Mononuclear cell (primary cell): ENCODE results near the gene CH25H. TPM values are rescaled to one million over a fixed set of nuclear protein-coding genes. Genes with fewer than 3 reads are reported as not detected.
A peak's percentile ranks its signal among the peaks of the same experiment; 100 is the strongest.
"Not testable (repeated sequence)": the region's sequence is repeated elsewhere in the genome, so short reads cannot be mapped to it uniquely, and the experiment has no call there.

Source experiments
- H3K27me3 ChIP-seq: 2 replicates; pipeline ENCODE4 v1.6.0; 2011; ENCODE audit warnings: low read length, control low read depth; ENCODE audit not compliant: insufficient read depth
- H3K4me1 ChIP-seq: 2 replicates; pipeline ENCODE4 v1.5.1; 2011; ENCODE audit warnings: mild to moderate bottlenecking, low read length, control low read depth; ENCODE audit not compliant: insufficient read depth
- H3K4me3 ChIP-seq: 2 replicates; pipeline ENCODE4 v1.5.1; 2011; ENCODE audit warnings: mild to moderate bottlenecking, low read length, moderate library complexity
- H3K9me3 ChIP-seq: 2 replicates; pipeline ENCODE4 v1.5.1; 2011; ENCODE audit warnings: low read depth, mild to moderate bottlenecking, control low read depth, low read length
- total RNA-seq: library from RNA; depleted of rRNA; stranded (reverse); fragments of >200 nt; gene quantifications from one replicate; pipeline ENCODE4 v1.2.3, GENCODE V29; 2012

CH25H gene
- total RNA-seq = 0.63 TPM

DNA sequence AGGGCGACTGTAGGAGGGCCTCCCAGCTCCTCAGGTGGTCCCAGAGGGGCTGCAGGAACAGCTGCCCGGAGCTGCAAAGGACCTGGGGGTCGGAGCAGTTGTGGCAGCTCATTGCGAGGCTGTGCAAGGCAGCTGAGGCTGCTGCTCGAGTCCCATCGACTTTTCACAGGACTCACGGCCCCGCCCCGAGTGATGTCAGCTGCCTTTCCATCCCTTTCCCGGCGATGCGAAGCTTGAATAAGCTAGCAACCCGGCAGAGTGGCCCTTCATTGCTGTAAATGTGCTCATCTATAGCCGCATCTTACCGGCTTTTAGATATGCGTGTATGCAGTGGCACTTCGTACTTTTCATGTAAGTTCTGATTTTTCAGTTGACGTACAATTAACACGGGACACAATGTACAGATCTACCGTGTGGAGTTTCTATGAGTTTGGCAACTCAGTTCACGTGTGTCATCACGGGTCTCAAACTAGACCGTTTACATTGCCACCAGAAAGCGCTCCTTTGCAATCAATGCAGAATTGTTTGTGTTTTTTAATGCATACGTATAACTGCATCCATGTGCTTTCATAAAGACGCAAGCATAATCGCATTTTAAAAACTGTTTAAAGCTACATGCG, at the start of gene CH25H:
CH25H (minus strand) TSS at position 137 of the 620 bp plus-strand sequence; CDS start at position 112, 25 bp downstream.
- Histone ChIP-seq H3K9me3 (no peaks in the 10 kb centered on the region), H3K27me3 (peaks cover 84% of the 10 kb centered on the region), H3K4me3 (peak within 1 kb of the TSS; percentile 27), H3K4me1 (peaks cover 24% of the 10 kb centered on the region)

GRCh38 chr10:89256340-89256739, 49.2 kb upstream of the CH25H start:
- Histone ChIP-seq H3K9me3 (no peaks in the 10 kb centered on the region), H3K4me1 (peaks cover 47% of the 10 kb centered on the region), H3K27me3 (no peaks in the 10 kb centered on the region), H3K4me3 (no peak overlapping the region)

DNA sequence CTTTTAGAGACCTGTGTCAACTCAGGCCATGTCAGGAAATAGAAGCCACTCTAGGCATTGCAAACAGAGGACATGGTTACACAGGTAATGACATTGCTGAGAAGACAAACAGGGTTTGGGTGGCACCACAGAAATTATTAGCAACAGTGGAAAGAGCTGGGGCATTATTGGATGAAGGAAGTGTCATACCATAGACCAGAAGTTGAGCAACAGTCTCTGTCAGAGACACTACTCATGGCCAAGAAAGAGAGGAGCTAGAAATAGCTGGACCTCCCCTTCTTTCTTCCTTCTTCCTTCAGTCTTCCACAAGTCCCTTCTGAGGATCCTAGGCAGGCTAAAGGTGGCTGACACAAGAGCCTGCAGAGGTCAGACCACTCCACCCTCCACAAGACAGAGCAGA, 48.7 kb upstream of the CH25H start:
- H3K9me3 ChIP-seq = no peaks in the 10 kb centered on the region
- H3K4me3 ChIP-seq = no peak overlapping the region
- H3K4me1 ChIP-seq = peaks cover 52% of the 10 kb centered on the region
- no peaks in the 10 kb centered on the region for H3K27me3 ChIP-seq

GRCh38 chr10:89255091-89255579, 48.0 kb upstream of the CH25H start:
- H3K27me3 ChIP-seq, H3K9me3 ChIP-seq, H3K4me3 ChIP-seq: not testable (repeated sequence)
- peaks cover 53% of the 10 kb centered on the region for H3K4me1 ChIP-seq

GRCh38 chr10:89252225-89252585, 45.1 kb upstream of the CH25H start:
- Histone ChIP-seq H3K4me1 (peaks cover 64% of the 10 kb centered on the region), H3K9me3 (no peaks in the 10 kb centered on the region), H3K27me3 (no peaks in the 10 kb centered on the region), H3K4me3 (peak overlapping the region; percentile 82)

- Histone ChIP-seq H3K4me1 (peaks cover 59% of the 10 kb centered on the region), H3K9me3 (no peaks in the 10 kb centered on the region), H3K27me3 (no peaks in the 10 kb centered on the region), H3K4me3 (peak within 1 kb of the TSS; percentile 82)
These were observed 44.5 kb upstream of the CH25H start, which contains the start of gene LIPA for GRCh38 chr10:89251409-89252224. LIPA (minus strand) TSS chr10:89251775; CDS start chr10:89247648, 4,127 bp downstream.

DNA sequence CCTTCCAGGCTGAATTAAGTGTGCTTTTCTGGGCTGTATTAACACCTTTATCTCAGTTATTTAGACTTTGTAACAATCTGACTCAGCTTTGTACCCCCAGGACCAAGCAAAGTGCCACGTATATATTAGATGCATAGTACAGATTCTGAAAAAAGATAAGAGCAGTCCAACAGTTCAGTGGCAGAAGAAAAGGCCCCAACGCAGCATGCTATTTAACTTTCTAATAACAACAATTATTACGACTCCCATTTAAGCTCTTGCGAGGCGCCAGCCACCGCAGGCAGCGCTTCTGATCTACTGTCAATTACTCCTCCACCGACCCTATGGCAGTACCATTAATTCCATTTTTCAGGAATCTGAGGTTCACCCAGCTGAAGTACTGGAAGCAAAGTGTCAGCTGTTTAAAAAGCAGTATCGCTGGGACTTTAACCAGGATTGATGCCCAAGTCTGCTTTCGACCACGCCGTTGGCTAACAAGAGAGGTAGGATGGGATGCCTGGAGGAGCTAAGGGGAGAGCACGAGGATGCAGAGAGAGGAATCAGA, 43.8 kb upstream of the CH25H start:
- Histone ChIP-seq H3K4me1 (peaks cover 52% of the 10 kb centered on the region), H3K27me3 (no peaks in the 10 kb centered on the region), H3K9me3 (no peaks in the 10 kb centered on the region), H3K4me3 (peak overlapping the region; percentile 82)

DNA sequence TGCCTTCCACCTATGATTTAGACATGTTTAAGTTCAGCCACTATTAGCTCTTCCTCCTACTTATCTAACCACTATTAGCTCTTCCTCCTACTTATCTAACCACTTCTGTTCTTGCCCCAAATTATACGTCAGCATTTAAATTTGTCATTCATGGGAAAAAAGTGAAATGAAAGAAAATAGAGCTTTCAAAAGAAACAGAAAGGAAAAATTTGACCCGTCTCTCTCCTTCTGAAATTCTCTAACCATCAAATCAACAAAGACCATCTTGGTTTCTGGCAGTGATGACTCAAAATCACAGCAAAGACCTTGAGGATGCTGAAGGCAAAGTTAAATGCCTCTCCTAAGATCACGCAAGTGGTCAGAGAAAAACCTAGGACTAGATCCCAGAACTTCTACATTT, 41.9 kb upstream of the CH25H start:
- no peak overlapping the region for H3K4me3 ChIP-seq
- peaks cover 48% of the 10 kb centered on the region for H3K4me1 ChIP-seq
- no peaks in the 10 kb centered on the region for H3K9me3 ChIP-seq
- H3K27me3 ChIP-seq = no peaks in the 10 kb centered on the region

DNA sequence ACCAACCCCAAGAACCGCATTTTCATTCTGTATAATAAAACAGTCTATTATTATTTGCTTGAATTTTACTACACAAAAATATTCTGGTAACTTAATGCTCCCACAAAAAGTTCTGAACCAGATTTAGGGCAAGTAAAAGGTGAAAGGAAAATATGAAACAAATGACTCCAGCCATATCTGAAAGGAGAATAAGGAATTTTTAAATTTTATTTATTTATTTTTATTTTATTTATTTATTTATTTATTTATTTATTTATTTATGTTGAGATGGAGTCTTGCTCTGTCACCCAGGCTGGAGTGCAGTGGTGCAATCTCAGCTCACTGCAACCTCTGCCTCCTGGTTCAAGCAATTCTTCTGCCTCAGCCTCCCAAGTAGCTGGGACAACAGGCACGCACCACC, 40.5 kb upstream of the CH25H start:
- not testable (repeated sequence) for H3K9me3 ChIP-seq, H3K4me3 ChIP-seq, H3K27me3 ChIP-seq
- H3K4me1 ChIP-seq = peaks cover 58% of the 10 kb centered on the region

DNA sequence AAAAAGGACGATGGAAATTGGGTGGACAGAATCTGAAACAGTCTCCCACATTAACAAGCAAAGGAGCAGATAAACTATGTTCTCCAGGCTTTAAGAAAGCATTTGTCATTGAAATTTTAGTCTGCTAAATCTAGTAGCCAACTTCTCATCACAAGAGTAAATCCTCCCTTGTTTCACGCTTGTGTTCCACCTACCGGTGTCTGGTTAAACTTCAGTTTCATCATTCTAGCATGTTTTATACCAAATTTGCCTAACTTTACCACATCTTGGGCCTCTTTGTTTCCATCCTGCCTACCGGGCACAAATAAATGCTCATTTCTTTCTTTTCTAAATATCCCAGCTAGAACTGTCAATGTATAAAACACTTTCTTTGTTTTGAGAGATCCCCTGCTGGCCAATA, 38.7 kb upstream of the CH25H start:
- H3K4me1 ChIP-seq = peaks cover 62% of the 10 kb centered on the region
- H3K9me3 ChIP-seq = no peaks in the 10 kb centered on the region
- H3K27me3 ChIP-seq = no peaks in the 10 kb centered on the region
- no peak overlapping the region for H3K4me3 ChIP-seq

DNA sequence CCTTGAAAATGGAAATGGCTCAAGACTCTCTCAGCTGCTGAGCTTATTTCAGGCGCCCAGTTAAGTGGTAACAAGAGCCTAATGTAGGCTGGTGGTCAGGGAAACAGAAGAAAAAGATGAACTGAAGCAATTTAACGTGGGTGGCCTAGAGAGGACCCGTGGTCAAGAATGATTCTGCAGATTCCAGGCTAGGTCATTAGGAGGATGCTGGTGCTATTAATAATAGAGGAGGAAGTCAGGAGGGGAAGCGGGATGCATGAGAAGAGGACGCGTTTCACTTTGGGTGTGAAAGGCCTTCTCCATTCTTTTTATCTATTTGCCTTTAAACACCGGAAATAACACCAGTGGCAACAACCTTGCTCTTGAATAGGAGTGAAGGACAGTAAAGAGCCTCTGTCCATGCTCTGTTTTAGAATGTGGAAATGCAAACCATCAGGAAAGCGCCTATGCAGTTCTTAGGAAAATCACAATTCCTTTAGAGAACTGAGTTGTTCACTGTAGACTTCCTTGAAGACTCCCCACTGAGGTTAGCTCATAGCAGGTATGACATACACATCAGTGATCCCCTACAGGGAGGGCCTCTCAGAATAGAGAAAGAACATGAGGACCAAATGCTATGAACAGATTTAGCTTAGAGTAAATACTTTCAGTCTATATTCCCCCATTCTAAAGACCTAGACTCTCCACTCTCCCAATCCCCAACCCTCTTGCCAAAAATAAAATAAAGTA, 35.9 kb upstream of the CH25H start:
- no peaks in the 10 kb centered on the region for H3K27me3 ChIP-seq
- no peak overlapping the region for H3K4me3 ChIP-seq
- H3K4me1 ChIP-seq = peaks cover 59% of the 10 kb centered on the region
- H3K9me3 ChIP-seq = no peaks in the 10 kb centered on the region

DNA sequence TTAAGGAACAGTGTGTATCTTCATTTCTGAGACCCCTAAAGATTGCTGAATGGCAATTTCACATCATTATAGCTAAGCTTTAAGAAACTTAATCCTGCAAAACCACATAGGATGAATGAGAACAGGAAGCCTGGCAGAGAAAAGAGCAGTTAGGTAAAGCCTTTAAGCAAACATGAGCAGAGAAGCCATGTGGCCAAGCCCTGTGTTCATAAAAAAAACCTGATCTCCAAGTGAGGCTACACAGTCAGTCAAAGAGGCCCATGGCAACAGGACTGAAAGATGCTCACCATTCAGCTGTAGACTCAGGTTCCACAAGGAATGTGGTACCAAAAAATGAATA, 35.2 kb upstream of the CH25H start:
- Histone ChIP-seq H3K4me3 (no peak overlapping the region), H3K4me1 (peaks cover 59% of the 10 kb centered on the region), H3K9me3 (no peaks in the 10 kb centered on the region), H3K27me3 (no peaks in the 10 kb centered on the region)

DNA sequence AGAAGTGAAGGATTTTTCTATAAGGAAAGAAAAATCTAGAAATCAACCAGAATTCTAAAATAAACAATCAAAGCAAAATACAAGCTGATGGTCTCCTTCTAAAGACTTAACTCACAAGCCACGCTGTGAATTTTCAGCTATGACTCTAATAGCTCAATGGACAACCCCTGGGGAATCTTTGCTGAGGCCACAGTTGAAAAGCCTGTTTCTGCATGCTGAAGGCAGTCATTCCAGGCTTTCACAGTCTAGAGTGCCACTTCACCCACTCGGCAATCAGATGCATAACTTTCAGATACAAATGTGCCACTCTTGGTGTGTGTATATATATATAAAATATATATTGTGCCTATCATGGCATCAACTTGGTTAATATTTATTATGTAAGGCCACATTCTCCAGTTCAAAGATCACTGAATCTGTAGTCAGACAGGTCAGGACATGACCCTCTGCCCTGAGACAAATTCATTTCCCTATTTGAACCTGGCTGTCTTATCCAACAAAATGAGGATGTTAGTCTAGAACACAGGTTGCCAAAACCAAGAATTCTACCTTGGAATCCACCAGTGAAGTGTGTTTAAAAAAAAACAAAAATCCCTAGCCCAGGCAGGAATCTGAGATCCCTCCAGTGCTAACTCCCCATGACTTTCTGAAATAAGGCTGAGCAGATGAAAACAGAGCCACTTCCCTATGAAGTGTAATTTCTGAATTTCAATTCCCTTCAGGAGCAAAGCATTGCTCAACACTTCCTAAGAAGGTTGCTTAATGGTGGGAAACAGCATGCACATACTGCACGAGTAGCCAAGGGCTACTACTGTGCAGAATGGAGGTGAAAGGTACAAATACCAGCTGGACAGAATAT, 34.6 kb upstream of the CH25H start:
- Histone ChIP-seq H3K27me3 (no peaks in the 10 kb centered on the region), H3K4me1 (peaks cover 62% of the 10 kb centered on the region), H3K9me3 (no peaks in the 10 kb centered on the region), H3K4me3 (no peak overlapping the region)

GRCh38 chr10:89241026-89241425, 33.9 kb upstream of the CH25H start:
- Histone ChIP-seq H3K4me3 (no peak overlapping the region), H3K4me1 (peaks cover 62% of the 10 kb centered on the region), H3K27me3 (no peaks in the 10 kb centered on the region), H3K9me3 (no peaks in the 10 kb centered on the region)
